ENCODE data around the gene CEP112.

CEP112 gene

GRCh38 chr17:66227212-66228045 is 35.5 kb upstream of the CEP112 start:
- no peaks in the 10 kb centered on the region for H3K79me2 ChIP-seq (ENCODE audit: insufficient read depth, low read length)
- H3K27me3 ChIP-seq (ENCODE audit: low read length): no peaks in the 10 kb centered on the region
- TF ChIP-seq EZH2phosphoT487 (conservative IDR thresholded peaks at IDR 0.05; ENCODE audit: low read length): no peak
- TF ChIP-seq CTCF (IDR thresholded peaks at IDR 0.05; ENCODE audit: insufficient read depth, low read length, poor library complexity, severe bottlenecking): no peak
- no peaks in the 10 kb centered on the region for H3K9me3 ChIP-seq (ENCODE audit: insufficient read depth, low read length)
- no peaks in the 10 kb centered on the region for H3F3A ChIP-seq (ENCODE audit: insufficient read depth)
- no peak overlapping the region for H3K4me3 ChIP-seq (ENCODE audit: insufficient read depth, low read length, poor library complexity, severe bottlenecking)
- H4K20me1 ChIP-seq (ENCODE audit: low read depth, low read length): no peaks in the 10 kb centered on the region
- H2AFZ ChIP-seq (ENCODE audit: low read depth, low read length, severe bottlenecking): no peak overlapping the region
- H3K9me2 ChIP-seq (replicated peaks; ENCODE audit: insufficient read depth, low read length): no peaks in the 10 kb centered on the region
- no peak overlapping the region for H3K9ac ChIP-seq (ENCODE audit: low read length)
- H3K36me3 ChIP-seq (ENCODE audit: low read length): no peaks in the 10 kb centered on the region
- H3K27ac ChIP-seq (ENCODE audit: low read depth, low read length): no peak overlapping the region
- no peak overlapping the region for H3K4me2 ChIP-seq (ENCODE audit: low read depth, low read length, poor library complexity, severe bottlenecking)

- Histone ChIP-seq H3K9me2 (replicated peaks; ENCODE audit: insufficient read depth, low read length) (no peaks in the 10 kb centered on the region), H3K36me3 (ENCODE audit: low read length) (no peaks in the 10 kb centered on the region), H4K20me1 (ENCODE audit: low read depth, low read length) (no peaks in the 10 kb centered on the region), H3K79me2 (ENCODE audit: insufficient read depth, low read length) (no peaks in the 10 kb centered on the region), H3K27ac (ENCODE audit: low read depth, low read length) (no peak overlapping the region), H3K4me3 (ENCODE audit: insufficient read depth, low read length, poor library complexity, severe bottlenecking) (no peak overlapping the region), H3F3A (ENCODE audit: insufficient read depth) (no peaks in the 10 kb centered on the region), H2AFZ (ENCODE audit: low read depth, low read length, severe bottlenecking) (no peak overlapping the region), H3K9ac (ENCODE audit: low read length) (no peak overlapping the region), H3K4me2 (ENCODE audit: low read depth, low read length, poor library complexity, severe bottlenecking) (no peak overlapping the region), H3K27me3 (ENCODE audit: low read length) (no peaks in the 10 kb centered on the region), H3K9me3 (ENCODE audit: insufficient read depth, low read length) (no peaks in the 10 kb centered on the region)
- no peak for TF ChIP-seq EZH2phosphoT487 (conservative IDR thresholded peaks at IDR 0.05; ENCODE audit: low read length)
- TF ChIP-seq CTCF (IDR thresholded peaks at IDR 0.05; ENCODE audit: insufficient read depth, low read length, poor library complexity, severe bottlenecking): no peak
These were observed 30.9 kb upstream of the CEP112 start for GRCh38 chr17:66222798-66223350.

- TF ChIP-seq EZH2phosphoT487 (conservative IDR thresholded peaks at IDR 0.05; ENCODE audit: low read length) (no peak), CTCF (IDR thresholded peaks at IDR 0.05; ENCODE audit: insufficient read depth, low read length, poor library complexity, severe bottlenecking) (no peak)
- Histone ChIP-seq H3K27me3 (ENCODE audit: low read length) (no peaks in the 10 kb centered on the region), H2AFZ (ENCODE audit: low read depth, low read length, severe bottlenecking) (no peak overlapping the region), H3K36me3 (ENCODE audit: low read length) (no peaks in the 10 kb centered on the region), H3F3A (ENCODE audit: insufficient read depth) (no peaks in the 10 kb centered on the region), H3K9me3 (ENCODE audit: insufficient read depth, low read length) (no peaks in the 10 kb centered on the region), H3K9ac (ENCODE audit: low read length) (no peak overlapping the region), H3K27ac (ENCODE audit: low read depth, low read length) (no peak overlapping the region), H3K9me2 (replicated peaks; ENCODE audit: insufficient read depth, low read length) (no peaks in the 10 kb centered on the region), H4K20me1 (ENCODE audit: low read depth, low read length) (no peaks in the 10 kb centered on the region), H3K79me2 (ENCODE audit: insufficient read depth, low read length) (no peaks in the 10 kb centered on the region), H3K4me3 (ENCODE audit: insufficient read depth, low read length, poor library complexity, severe bottlenecking) (no peak overlapping the region), H3K4me2 (ENCODE audit: low read depth, low read length, poor library complexity, severe bottlenecking) (no peak overlapping the region)
These were observed 30.0 kb upstream of the CEP112 start for GRCh38 chr17:66221755-66222530.

Measured in SU-DHL-6 (cell line).